Measurements from ENCODE around the gene WDR27. TPM values are rescaled to one million over a fixed set of nuclear protein-coding genes. Genes with fewer than 3 reads are reported as not detected.

WDR27 gene
- total RNA-seq, 5 donors from 2014 or later (not counting 1 experiment from before 2014, with no cell fraction given), result 39.7 to 71.5 (median 52.5) TPM

DNA sequence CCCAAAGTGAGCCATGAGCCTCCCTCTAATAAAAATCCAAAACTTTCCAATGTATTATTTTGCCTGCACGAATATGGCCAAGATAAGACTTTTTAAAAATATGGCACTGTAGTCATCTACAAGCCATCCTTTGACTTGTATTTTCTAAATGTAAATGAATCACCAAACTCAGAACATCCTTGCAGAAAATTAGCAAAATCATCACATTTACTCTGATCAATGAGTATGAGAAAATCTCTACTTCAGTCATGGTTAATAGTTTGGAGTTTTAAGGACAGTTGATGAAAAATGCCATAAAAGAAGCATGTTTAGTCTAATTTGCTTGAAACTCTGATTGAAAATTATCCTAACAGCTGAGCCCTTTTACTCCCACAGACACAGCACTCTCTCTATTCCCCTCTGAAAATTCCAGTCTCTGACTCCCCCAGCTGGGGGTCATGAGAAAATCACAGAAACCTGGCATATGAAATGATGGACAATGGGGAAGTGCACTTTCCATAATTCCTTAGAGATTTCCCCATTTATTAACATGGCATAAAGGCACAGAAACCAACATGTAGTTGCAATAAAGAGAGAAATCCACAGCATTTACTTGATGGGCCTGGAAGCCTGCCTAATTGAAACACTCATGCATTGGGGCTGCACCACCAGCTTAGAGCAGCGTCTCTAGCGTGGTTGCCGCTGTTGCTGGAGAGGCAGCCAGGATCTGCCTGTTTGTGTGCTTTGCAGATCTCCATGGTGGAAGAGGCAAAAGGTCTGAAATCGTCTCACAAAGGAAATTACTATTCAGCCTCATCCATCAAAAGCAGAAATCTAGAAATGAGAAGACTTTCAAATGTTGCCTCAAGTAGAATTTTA is 214.0 kb downstream of the WDR27 start:
- 95% methylated on average over 3 of the region's 5 CpGs for WGBS (ENCODE audit: insufficient coverage)
- Histone ChIP-seq H3K27ac (ENCODE audit: low read length) (no peak overlapping the region), H3K4me1 (ENCODE audit: control insufficient read depth in 1 of 2, extremely low read depth in 1 of 2, insufficient read depth in 2 of 2, low read length in 2 of 2) (no peaks in the 10 kb centered on the region), H3K27me3 (replicated peaks in 1 of 2; ENCODE audit: control insufficient read depth in 2 of 2, extremely low read depth in 1 of 2, insufficient read depth in 2 of 2, low read length in 1 of 2) (no peaks in the 10 kb centered on the region), H3K4me3 (ENCODE audit: control insufficient read depth in 1 of 2, extremely low read depth in 1 of 2, low read length in 1 of 2) (no peak overlapping the region), H3K36me3 (ENCODE audit: control insufficient read depth in 2 of 2, extremely low read depth in 1 of 2, insufficient read depth in 1 of 2, low read length in 1 of 2) (no peaks in the 10 kb centered on the region), H3K9me3 (no peaks in the 10 kb centered on the region)
- ChIA-PET CTCF (no interaction called here), POLR2A (no interaction called here)
- Mint-ChIP-seq H3K27me3 (no peaks in the 10 kb centered on the region), H3K9me3 (peaks cover 9 to 15% (median 10%) of the 10 kb centered on the region in 3 donors), H3K27ac (no peak overlapping the region), H3K4me3 (no peak overlapping the region), H3K36me3 (peaks cover 13% of the 10 kb centered on the region), H3K4me1 (no peaks in the 10 kb centered on the region)
- ATAC-seq (replicated peaks in 1 of 4) (no peak), DNase-seq (no peak)

- 94% methylated on average over 28 of the region's 34 CpGs for WGBS (ENCODE audit: insufficient coverage)
- no peak overlapping the region for H3K4me3 Mint-ChIP-seq
- no peak for DNase-seq
- no peaks in the 10 kb centered on the region for H3K4me1 Mint-ChIP-seq
- peaks cover 21 to 33% (median 24%) of the 10 kb centered on the region in 3 donors for H3K9me3 Mint-ChIP-seq
- Histone ChIP-seq H3K27ac (ENCODE audit: low read length) (no peak overlapping the region), H3K27me3 (replicated peaks in 1 of 2; ENCODE audit: control insufficient read depth in 2 of 2, extremely low read depth in 1 of 2, insufficient read depth in 2 of 2, low read length in 1 of 2) (peaks cover 0 to 5% of the 10 kb centered on the region in 2 experiments), H3K36me3 (ENCODE audit: control insufficient read depth in 2 of 2, extremely low read depth in 1 of 2, insufficient read depth in 1 of 2, low read length in 1 of 2) (no peaks in the 10 kb centered on the region), H3K4me1 (ENCODE audit: control insufficient read depth in 1 of 2, extremely low read depth in 1 of 2, insufficient read depth in 2 of 2, low read length in 2 of 2) (no peaks in the 10 kb centered on the region), H3K9me3 (no peaks in the 10 kb centered on the region), H3K4me3 (ENCODE audit: control insufficient read depth in 1 of 2, extremely low read depth in 1 of 2, low read length in 1 of 2) (no peak overlapping the region)
- peaks cover 19% of the 10 kb centered on the region for H3K36me3 Mint-ChIP-seq
- CTCF ChIA-PET, result no interaction called here
- no peak for ATAC-seq (replicated peaks in 1 of 4)
- H3K27ac Mint-ChIP-seq, result no peak overlapping the region
- no peaks in the 10 kb centered on the region for H3K27me3 Mint-ChIP-seq
- POLR2A ChIA-PET, result no interaction called here
Measured at GRCh38 chr6:169479783-169480495, 221.9 kb downstream of the WDR27 start.

- peaks cover 8% of the 10 kb centered on the region for H3K36me3 Mint-ChIP-seq
- no peak overlapping the region for H3K4me3 ChIP-seq (ENCODE audit: control insufficient read depth in 1 of 2, extremely low read depth in 1 of 2, low read length in 1 of 2)
- no peak overlapping the region for H3K27ac Mint-ChIP-seq
- no peaks in the 10 kb centered on the region for H3K27me3 Mint-ChIP-seq
- ChIA-PET CTCF (no interaction called here), POLR2A (no interaction called here)
- H3K4me1 Mint-ChIP-seq, result no peaks in the 10 kb centered on the region
- H3K27me3 ChIP-seq (replicated peaks in 1 of 2; ENCODE audit: control insufficient read depth in 2 of 2, extremely low read depth in 1 of 2, insufficient read depth in 2 of 2, low read length in 1 of 2), result no peaks in the 10 kb centered on the region
- peaks cover 17 to 43% (median 25%) of the 10 kb centered on the region in 3 donors for H3K9me3 Mint-ChIP-seq
- ATAC-seq (replicated peaks in 1 of 4) (no peak), DNase-seq (no peak)
- no peaks in the 10 kb centered on the region for H3K9me3 ChIP-seq
- H3K4me1 ChIP-seq (ENCODE audit: control insufficient read depth in 1 of 2, extremely low read depth in 1 of 2, insufficient read depth in 2 of 2, low read length in 2 of 2), result no peaks in the 10 kb centered on the region
- WGBS (ENCODE audit: insufficient coverage), result no CpG with 5 or more reads among the region's 1 CpG
- no peak overlapping the region for H3K27ac ChIP-seq (ENCODE audit: low read length)
- no peaks in the 10 kb centered on the region for H3K36me3 ChIP-seq (ENCODE audit: control insufficient read depth in 2 of 2, extremely low read depth in 1 of 2, insufficient read depth in 1 of 2, low read length in 1 of 2)
- H3K4me3 Mint-ChIP-seq, result no peak overlapping the region
Measured at GRCh38 chr6:169474362-169474761, 227.5 kb downstream of the WDR27 start.

GRCh38 chr6:169473663-169474062 is 228.2 kb downstream of the WDR27 start:
- no peak overlapping the region for H3K4me3 Mint-ChIP-seq
- H3K27ac Mint-ChIP-seq, result no peak overlapping the region
- ATAC-seq (replicated peaks in 1 of 4), result no peak
- H3K27me3 Mint-ChIP-seq, result no peaks in the 10 kb centered on the region
- Histone ChIP-seq H3K27ac (ENCODE audit: low read length) (no peak overlapping the region), H3K9me3 (no peaks in the 10 kb centered on the region), H3K4me1 (ENCODE audit: control insufficient read depth in 1 of 2, extremely low read depth in 1 of 2, insufficient read depth in 2 of 2, low read length in 2 of 2) (no peaks in the 10 kb centered on the region), H3K4me3 (ENCODE audit: control insufficient read depth in 1 of 2, extremely low read depth in 1 of 2, low read length in 1 of 2) (no peak overlapping the region), H3K27me3 (replicated peaks in 1 of 2; ENCODE audit: control insufficient read depth in 2 of 2, extremely low read depth in 1 of 2, insufficient read depth in 2 of 2, low read length in 1 of 2) (no peaks in the 10 kb centered on the region), H3K36me3 (ENCODE audit: control insufficient read depth in 2 of 2, extremely low read depth in 1 of 2, insufficient read depth in 1 of 2, low read length in 1 of 2) (no peaks in the 10 kb centered on the region)
- POLR2A ChIA-PET, result interaction anchor here in 1 of 2 donors (0.6 kb wide), 1 partner anchor 796 kb away, joined by 3 read pairs; no protein-coding TSS in a partner anchor
- H3K4me1 Mint-ChIP-seq, result no peaks in the 10 kb centered on the region
- H3K9me3 Mint-ChIP-seq, result peaks cover 17 to 48% (median 30%) of the 10 kb centered on the region in 3 donors
- no CpG with 5 or more reads among the region's 1 CpG for WGBS (ENCODE audit: insufficient coverage)
- peaks cover 12% of the 10 kb centered on the region for H3K36me3 Mint-ChIP-seq
- CTCF ChIA-PET, result no interaction called here
- no peak for DNase-seq

DNA sequence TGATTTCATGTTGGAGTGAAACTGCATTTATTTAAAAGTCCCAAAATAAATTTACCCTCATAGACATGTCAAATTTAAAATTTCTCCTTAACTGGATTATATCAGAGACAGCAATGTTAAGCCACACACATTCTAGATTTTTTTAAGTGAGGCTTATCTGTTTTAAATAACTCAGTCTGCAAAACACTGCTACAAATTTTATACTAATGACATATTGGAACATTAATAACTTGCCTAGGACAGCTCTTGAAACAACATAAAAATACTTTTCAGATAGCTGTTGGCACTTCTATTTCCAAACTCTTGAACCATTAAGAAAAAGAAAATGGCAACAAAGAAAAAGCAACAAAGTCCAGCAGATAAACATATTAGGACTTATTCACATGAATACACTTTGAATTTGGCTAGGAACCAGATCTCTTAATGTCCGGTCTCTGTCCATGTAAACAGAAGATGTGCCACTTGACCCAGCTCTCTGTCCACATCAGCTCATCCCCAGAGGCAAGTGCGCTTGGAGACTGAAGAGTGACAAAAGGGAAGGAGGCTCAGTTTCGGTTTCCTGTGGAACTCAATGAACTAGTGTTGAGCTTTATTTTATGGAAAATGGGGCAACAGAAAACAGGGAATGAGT is 228.9 kb downstream of the WDR27 start:
- DNase-seq (no peak), ATAC-seq (replicated peaks in 1 of 4) (no peak)
- H3K4me1 ChIP-seq (ENCODE audit: control insufficient read depth in 1 of 2, extremely low read depth in 1 of 2, insufficient read depth in 2 of 2, low read length in 2 of 2), result no peaks in the 10 kb centered on the region
- no peaks in the 10 kb centered on the region for H3K27me3 ChIP-seq (replicated peaks in 1 of 2; ENCODE audit: control insufficient read depth in 2 of 2, extremely low read depth in 1 of 2, insufficient read depth in 2 of 2, low read length in 1 of 2)
- no peak overlapping the region for H3K27ac ChIP-seq (ENCODE audit: low read length)
- Mint-ChIP-seq H3K27me3 (no peaks in the 10 kb centered on the region), H3K27ac (no peak overlapping the region), H3K9me3 (peaks cover 20 to 54% (median 34%) of the 10 kb centered on the region in 3 donors), H3K36me3 (peaks cover 16% of the 10 kb centered on the region), H3K4me3 (no peak overlapping the region), H3K4me1 (no peaks in the 10 kb centered on the region)
- no peaks in the 10 kb centered on the region for H3K9me3 ChIP-seq
- no CpG with 5 or more reads among the region's 3 CpGs for WGBS (ENCODE audit: insufficient coverage)
- ChIA-PET POLR2A (interaction anchor here in 1 of 2 donors (0.6 kb wide), 1 partner anchor 797 kb away, joined by 3 read pairs; no protein-coding TSS in a partner anchor), CTCF (no interaction called here)
- H3K4me3 ChIP-seq (ENCODE audit: control insufficient read depth in 1 of 2, extremely low read depth in 1 of 2, low read length in 1 of 2), result no peak overlapping the region
- H3K36me3 ChIP-seq (ENCODE audit: control insufficient read depth in 2 of 2, extremely low read depth in 1 of 2, insufficient read depth in 1 of 2, low read length in 1 of 2), result no peaks in the 10 kb centered on the region

- DNase-seq, result no peak
- H3K4me3 ChIP-seq (ENCODE audit: control insufficient read depth in 1 of 2, extremely low read depth in 1 of 2, low read length in 1 of 2), result no peak overlapping the region
- no peaks in the 10 kb centered on the region for H3K9me3 ChIP-seq
- 100% methylated on average over 1 of the region's 2 CpGs for WGBS (ENCODE audit: insufficient coverage)
- H3K4me1 Mint-ChIP-seq, result no peaks in the 10 kb centered on the region
- ChIA-PET CTCF (no interaction called here), POLR2A (no interaction called here)
- no peaks in the 10 kb centered on the region for H3K4me1 ChIP-seq (ENCODE audit: control insufficient read depth in 1 of 2, extremely low read depth in 1 of 2, insufficient read depth in 2 of 2, low read length in 2 of 2)
- H3K36me3 Mint-ChIP-seq, result peaks cover 24% of the 10 kb centered on the region
- peaks cover 19 to 52% (median 37%) of the 10 kb centered on the region in 3 donors for H3K9me3 Mint-ChIP-seq
- no peak overlapping the region for H3K27ac Mint-ChIP-seq
- H3K27me3 Mint-ChIP-seq, result no peaks in the 10 kb centered on the region
- no peak overlapping the region for H3K27ac ChIP-seq (ENCODE audit: low read length)
- H3K36me3 ChIP-seq (ENCODE audit: control insufficient read depth in 2 of 2, extremely low read depth in 1 of 2, insufficient read depth in 1 of 2, low read length in 1 of 2), result no peaks in the 10 kb centered on the region
- no peaks in the 10 kb centered on the region for H3K27me3 ChIP-seq (replicated peaks in 1 of 2; ENCODE audit: control insufficient read depth in 2 of 2, extremely low read depth in 1 of 2, insufficient read depth in 2 of 2, low read length in 1 of 2)
- ATAC-seq (replicated peaks in 1 of 4), result no peak
- no peak overlapping the region for H3K4me3 Mint-ChIP-seq
Measured at GRCh38 chr6:169470790-169471189, 231.0 kb downstream of the WDR27 start.
